GM23338 (cell line): ENCODE data around the gene ATN1.

ENCODE experiments used
- CTCF ChIP-seq, 2 experiments: fragments of 200-600 bp in 1 of 2; sonication (generic) in 1 of 2; conservative IDR thresholded peaks; 2 replicates each; pipeline versions ENCODE4 v1.5.1 to v1.6.1; 2016 to 2017; ENCODE audit warnings: antibody characterized with exemption in 2 of 2, low read depth in 2 of 2, mild to moderate bottlenecking in 2 of 2, moderate library complexity in 1 of 2
- ETS1 ChIP-seq: IDR thresholded peaks from 2 replicates; pipeline ENCODE4 v1.6.1; 2016; ENCODE audit warnings: antibody characterized with exemption
- EZH2 ChIP-seq: fragments of 200-600 bp; sonication (generic); IDR thresholded peaks from one replicate; pipeline ENCODE4 v1.8.0; 2017; ENCODE audit warnings: antibody characterized with exemption, mild to moderate bottlenecking, low read depth; ENCODE audit not compliant: unreplicated experiment
- POLR2AphosphoS5 ChIP-seq: IDR thresholded peaks from 2 replicates; pipeline ENCODE4 v1.6.1; 2016; ENCODE audit warnings: antibody characterized with exemption, low read depth
- STAT1 ChIP-seq: IDR thresholded peaks from one replicate; pipeline ENCODE4 v1.6.1; 2016; ENCODE audit warnings: antibody characterized with exemption; ENCODE audit not compliant: unreplicated experiment

- no peak for TF ChIP-seq CTCF (conservative IDR thresholded peaks at IDR 0.05; ENCODE audit: low read depth in 2 of 2)
- no peak for TF ChIP-seq EZH2
- TF ChIP-seq ETS1, result no peak
- TF ChIP-seq POLR2AphosphoS5, result peak; percentile 73
- no peak for TF ChIP-seq STAT1
Measured at GRCh38 chr12:6925540-6926279, 2.0 kb upstream of the ATN1 start.
